Occipital lobe (tissue), 2 donors: ENCODE measurements around the gene PLEKHA8. TPM values are rescaled to one million over a fixed set of nuclear protein-coding genes. Genes with fewer than 3 reads are reported as not detected.
A peak's percentile ranks its signal among the peaks of the same experiment; 100 is the strongest.
"Not testable (repeated sequence)": the region's sequence is repeated elsewhere in the genome, so short reads cannot be mapped to it uniquely, and the experiment has no call there.

ENCODE experiments used
- DNase-seq: peaks from one replicate; lab custom pipeline; 2025; lab: John Stamatoyannopoulos, UW
- total RNA-seq: library from RNA; depleted of rRNA; stranded (reverse); fragments of >200 nt; gene quantifications from one replicate; pipeline ENCODE4 v1.2.3, GENCODE V29; 2014

Gene PLEKHA8
- total RNA-seq, 1 donor from 2014 or later, result 34.8 TPM

DNA sequence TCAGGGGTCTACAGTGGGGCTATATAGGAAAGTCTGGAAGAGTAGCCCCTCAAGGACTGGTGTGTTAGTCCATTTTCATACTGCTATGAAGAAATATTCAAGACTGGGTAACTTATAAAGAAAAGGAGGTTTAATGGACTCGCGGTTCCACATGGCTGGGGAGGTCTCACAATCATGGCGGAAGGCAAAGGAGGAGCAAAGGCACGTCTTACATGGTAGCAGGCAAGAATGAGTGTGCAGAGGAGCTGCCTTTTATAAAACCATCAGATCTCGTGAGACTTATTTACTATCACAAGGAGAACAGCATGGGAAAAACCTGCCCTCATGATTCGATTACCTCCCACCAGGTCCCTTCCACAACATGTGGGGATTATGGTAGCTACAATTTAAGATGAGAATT is 4.7 kb upstream of the PLEKHA8 start:
- DNase-seq, result no peak

- DNase-seq, result peak; percentile 96
These were observed 1.8 kb upstream of the PLEKHA8 start, which contains the start of gene FKBP14 for GRCh38 chr7:30026229-30027064. Gene FKBP14, minus strand, starts transcription at chr7:30026702. Its CDS starts 194 bp downstream, at chr7:30026508.

DNA sequence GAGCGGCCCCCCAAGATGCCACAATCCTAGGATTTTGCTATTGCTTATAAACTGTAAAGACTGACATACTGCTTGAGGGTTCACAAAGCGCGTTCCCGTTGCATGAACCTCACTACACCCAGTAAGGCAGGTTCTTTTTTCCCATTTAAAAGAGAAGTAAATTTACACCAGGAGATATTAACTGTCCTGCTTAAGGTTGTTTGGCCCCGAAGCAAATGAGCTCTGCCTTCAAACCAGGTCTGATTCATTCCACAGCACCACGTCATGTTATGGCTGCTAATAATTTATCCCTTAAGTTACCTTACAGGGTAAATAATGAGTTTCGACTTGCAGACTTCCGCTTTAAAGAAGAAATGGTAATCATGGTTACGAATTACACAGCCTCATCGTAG is 1.2 kb upstream of the PLEKHA8 start:
- DNase-seq, result no peak

- DNase-seq, result no peak
These were observed 434 bp upstream of the PLEKHA8 start for GRCh38 chr7:30027740-30028215.

- peak; percentile 45 for DNase-seq
These were observed 780 bp downstream of the PLEKHA8 start for GRCh38 chr7:30028749-30029635.

- DNase-seq, result no peak
These were observed 1.5 kb downstream of the PLEKHA8 start for GRCh38 chr7:30029696-30030095.

GRCh38 chr7:30032310-30033125 is 4.3 kb downstream of the PLEKHA8 start:
- no peak for DNase-seq

GRCh38 chr7:30034501-30034900 is 6.3 kb downstream of the PLEKHA8 start:
- DNase-seq, result no peak

GRCh38 chr7:30036220-30036619 is 8.0 kb downstream of the PLEKHA8 start:
- DNase-seq, result no peak

GRCh38 chr7:30038196-30038980 is 10.2 kb downstream of the PLEKHA8 start:
- no peak for DNase-seq

GRCh38 chr7:30040938-30041337 is 12.7 kb downstream of the PLEKHA8 start:
- no peak for DNase-seq

- DNase-seq, result no peak
These were observed 13.5 kb downstream of the PLEKHA8 start for GRCh38 chr7:30041526-30042269.

GRCh38 chr7:30046127-30046770 is 18.0 kb downstream of the PLEKHA8 start:
- DNase-seq, result no peak

DNA sequence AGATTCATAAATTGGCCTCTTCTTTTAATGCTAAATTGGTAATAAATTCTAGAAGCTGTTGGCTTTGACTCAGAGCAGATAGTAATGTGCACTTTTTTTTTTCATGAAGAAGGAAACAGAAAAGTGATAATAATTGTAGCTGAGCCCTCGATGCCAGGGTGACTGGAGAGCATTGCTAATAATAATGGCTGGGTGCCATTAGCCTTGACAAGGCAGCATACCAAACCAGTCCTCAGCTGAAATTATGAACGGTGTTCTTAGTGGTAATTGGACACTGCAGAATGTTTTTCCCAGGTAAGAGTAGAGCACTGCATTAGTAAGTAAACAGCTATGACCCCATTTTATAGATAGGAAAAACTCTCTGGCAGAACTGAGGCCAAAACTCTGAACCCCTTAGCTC is 18.9 kb downstream of the PLEKHA8 start:
- no peak for DNase-seq

GRCh38 chr7:30048582-30048981 is 20.4 kb downstream of the PLEKHA8 start:
- no peak for DNase-seq

- no peak for DNase-seq
These were observed 21.0 kb downstream of the PLEKHA8 start for GRCh38 chr7:30049173-30049572.

GRCh38 chr7:30053068-30053467 is 24.9 kb downstream of the PLEKHA8 start:
- DNase-seq, result no peak

- no peak for DNase-seq
These were observed 29.5 kb downstream of the PLEKHA8 start for GRCh38 chr7:30057741-30058140.

DNA sequence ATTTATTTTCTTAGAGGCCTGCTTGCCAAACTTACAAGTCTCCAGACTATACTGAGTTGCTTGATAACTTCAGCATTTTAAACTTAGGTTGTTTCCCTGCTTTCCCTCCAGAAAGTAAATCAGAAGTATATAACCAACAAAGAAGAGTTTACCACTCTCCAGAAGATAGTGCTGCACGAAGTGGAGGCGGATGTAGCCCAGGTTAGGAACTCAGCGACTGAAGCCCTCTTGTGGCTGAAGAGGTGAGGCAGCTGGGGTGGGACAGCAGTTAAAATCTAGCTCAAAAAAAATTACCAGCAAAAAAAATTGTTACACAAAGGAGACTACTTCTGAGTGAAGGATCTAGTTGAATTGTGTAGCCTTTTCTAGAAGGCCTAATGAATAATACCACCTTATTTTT is 33.6 kb downstream of the PLEKHA8 start:
- DNase-seq, result not testable (repeated sequence)
